HEK293 (cell line): ENCODE measurements around the gene FRMD4B.

Source experiments
- PRDM1 ChIP-seq: fragments of 450-650 bp; formaldehyde crosslinking; IDR thresholded peaks from 2 replicates; pipeline ENCODE4; 2016; ENCODE audit warnings: missing biosample characterization, missing genetic modification characterization
- REST ChIP-seq: fragments of 450-650 bp; formaldehyde crosslinking; IDR thresholded peaks from 2 replicates; pipeline ENCODE4 v1.5.1; 2016; ENCODE audit warnings: missing biosample characterization, missing genetic modification characterization
- ZBTB48 ChIP-seq: fragments of 450-650 bp; formaldehyde crosslinking; IDR thresholded peaks from 2 replicates; pipeline ENCODE4 v1.5.1; 2016; ENCODE audit warnings: missing biosample characterization, missing genetic modification characterization
- ZNF211 ChIP-seq: fragments of 450-650 bp; formaldehyde crosslinking; IDR thresholded peaks from 2 replicates; pipeline ENCODE4 v1.5.1; 2016; ENCODE audit warnings: low read depth, missing biosample characterization, missing genetic modification characterization
- ZNF335 ChIP-seq: fragments of 450-650 bp; formaldehyde crosslinking; conservative IDR thresholded peaks from 2 replicates; pipeline ENCODE4 v1.5.1; 2016; ENCODE audit warnings: missing biosample characterization, missing genetic modification characterization
- ZNF704 ChIP-seq: fragments of 450-650 bp; formaldehyde crosslinking; IDR thresholded peaks from 2 replicates; pipeline ENCODE4 v1.5.1; 2016; ENCODE audit warnings: missing biosample characterization, missing genetic modification characterization
- ZSCAN18 ChIP-seq: fragments of 450-650 bp; formaldehyde crosslinking; IDR thresholded peaks from 2 replicates; pipeline ENCODE4 v1.5.1; 2016; ENCODE audit warnings: missing biosample characterization, missing genetic modification characterization
- TF ChIP-seq, protein P1 (sequence below): fragments of 450-650 bp; formaldehyde crosslinking; IDR thresholded peaks from 2 replicates; pipeline ENCODE4 v1.5.1; 2016; ENCODE audit warnings: missing biosample characterization, missing genetic modification characterization

DNA sequence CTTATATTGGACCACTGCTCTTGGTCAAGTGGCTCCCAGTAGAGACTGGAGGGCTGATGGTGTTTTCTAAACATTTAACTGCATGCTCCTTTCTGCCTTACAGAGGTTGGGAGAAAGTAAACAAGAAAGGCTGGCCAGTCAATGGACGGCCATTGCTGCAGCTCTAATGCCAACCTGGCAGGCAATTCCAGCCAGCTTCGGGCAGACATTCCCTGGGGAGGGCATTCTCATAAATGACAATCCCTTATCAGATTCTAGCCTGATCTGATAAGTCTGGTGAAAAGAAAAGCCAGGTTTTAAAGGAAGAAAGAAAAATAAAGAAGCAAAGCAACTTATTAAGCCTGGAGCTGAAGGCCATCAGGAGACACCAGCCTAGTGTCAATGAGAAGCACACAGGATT, 60.7 kb downstream of the FRMD4B start:
- TF ChIP-seq, protein P1, sequence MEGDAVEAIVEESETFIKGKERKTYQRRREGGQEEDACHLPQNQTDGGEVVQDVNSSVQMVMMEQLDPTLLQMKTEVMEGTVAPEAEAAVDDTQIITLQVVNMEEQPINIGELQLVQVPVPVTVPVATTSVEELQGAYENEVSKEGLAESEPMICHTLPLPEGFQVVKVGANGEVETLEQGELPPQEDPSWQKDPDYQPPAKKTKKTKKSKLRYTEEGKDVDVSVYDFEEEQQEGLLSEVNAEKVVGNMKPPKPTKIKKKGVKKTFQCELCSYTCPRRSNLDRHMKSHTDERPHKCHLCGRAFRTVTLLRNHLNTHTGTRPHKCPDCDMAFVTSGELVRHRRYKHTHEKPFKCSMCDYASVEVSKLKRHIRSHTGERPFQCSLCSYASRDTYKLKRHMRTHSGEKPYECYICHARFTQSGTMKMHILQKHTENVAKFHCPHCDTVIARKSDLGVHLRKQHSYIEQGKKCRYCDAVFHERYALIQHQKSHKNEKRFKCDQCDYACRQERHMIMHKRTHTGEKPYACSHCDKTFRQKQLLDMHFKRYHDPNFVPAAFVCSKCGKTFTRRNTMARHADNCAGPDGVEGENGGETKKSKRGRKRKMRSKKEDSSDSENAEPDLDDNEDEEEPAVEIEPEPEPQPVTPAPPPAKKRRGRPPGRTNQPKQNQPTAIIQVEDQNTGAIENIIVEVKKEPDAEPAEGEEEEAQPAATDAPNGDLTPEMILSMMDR (tag by site-specific recombination): no peak
- no peak for TF ChIP-seq ZNF211 (tag by site-specific recombination)
- no peak for TF ChIP-seq ZBTB48 (tag by site-specific recombination)
- no peak for TF ChIP-seq REST (tag by site-specific recombination)
- TF ChIP-seq ZNF335: no peak
- no peak for TF ChIP-seq PRDM1 (tag by site-specific recombination)
- TF ChIP-seq ZSCAN18 (tag by site-specific recombination): no peak
- no peak for TF ChIP-seq ZNF704 (tag by site-specific recombination)
